Epithelial cell of esophagus (primary cell): ENCODE results near the gene COX7A2L.

Source experiments
- DNase-seq: peaks from one replicate; pipeline ENCODE4 v3.0.0; 2010; ENCODE audit warnings: low read depth
- H3K4me3 ChIP-seq: 2 replicates; pipeline ENCODE4 v1.5.1; 2011; ENCODE audit warnings: mild to moderate bottlenecking, low read length, control low read depth
- TF ChIP-seq, protein P1 (sequence below): IDR thresholded peaks from 2 replicates; pipeline ENCODE4 v1.5.1; 2011; ENCODE audit warnings: low read depth, mild to moderate bottlenecking, low read length, control low read depth, inconsistent platforms; ENCODE audit not compliant: insufficient read depth; ENCODE audit errors: missing control alignments

Gene COX7A2L

DNA sequence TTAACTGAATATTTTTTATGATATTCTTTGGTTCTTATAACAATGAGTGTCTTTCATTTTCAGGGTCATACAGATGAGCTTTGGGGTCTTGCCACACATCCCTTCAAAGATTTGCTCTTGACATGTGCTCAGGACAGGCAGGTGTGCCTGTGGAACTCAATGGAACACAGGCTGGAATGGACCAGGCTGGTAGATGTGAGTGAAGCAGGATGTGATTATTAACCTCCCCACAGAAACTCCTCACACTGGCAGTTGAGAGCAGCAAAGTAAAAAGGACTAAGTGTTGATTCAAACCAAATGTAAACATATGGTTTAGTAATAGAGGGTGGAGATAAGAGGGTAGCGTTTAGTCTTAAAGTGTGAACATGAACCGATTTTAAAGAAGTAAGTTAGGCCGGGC is 57.8 kb downstream of the COX7A2L start:
- no peak for DNase-seq
- no peak overlapping the region for H3K4me3 ChIP-seq
- TF ChIP-seq, protein P1, sequence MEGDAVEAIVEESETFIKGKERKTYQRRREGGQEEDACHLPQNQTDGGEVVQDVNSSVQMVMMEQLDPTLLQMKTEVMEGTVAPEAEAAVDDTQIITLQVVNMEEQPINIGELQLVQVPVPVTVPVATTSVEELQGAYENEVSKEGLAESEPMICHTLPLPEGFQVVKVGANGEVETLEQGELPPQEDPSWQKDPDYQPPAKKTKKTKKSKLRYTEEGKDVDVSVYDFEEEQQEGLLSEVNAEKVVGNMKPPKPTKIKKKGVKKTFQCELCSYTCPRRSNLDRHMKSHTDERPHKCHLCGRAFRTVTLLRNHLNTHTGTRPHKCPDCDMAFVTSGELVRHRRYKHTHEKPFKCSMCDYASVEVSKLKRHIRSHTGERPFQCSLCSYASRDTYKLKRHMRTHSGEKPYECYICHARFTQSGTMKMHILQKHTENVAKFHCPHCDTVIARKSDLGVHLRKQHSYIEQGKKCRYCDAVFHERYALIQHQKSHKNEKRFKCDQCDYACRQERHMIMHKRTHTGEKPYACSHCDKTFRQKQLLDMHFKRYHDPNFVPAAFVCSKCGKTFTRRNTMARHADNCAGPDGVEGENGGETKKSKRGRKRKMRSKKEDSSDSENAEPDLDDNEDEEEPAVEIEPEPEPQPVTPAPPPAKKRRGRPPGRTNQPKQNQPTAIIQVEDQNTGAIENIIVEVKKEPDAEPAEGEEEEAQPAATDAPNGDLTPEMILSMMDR: no peak

DNA sequence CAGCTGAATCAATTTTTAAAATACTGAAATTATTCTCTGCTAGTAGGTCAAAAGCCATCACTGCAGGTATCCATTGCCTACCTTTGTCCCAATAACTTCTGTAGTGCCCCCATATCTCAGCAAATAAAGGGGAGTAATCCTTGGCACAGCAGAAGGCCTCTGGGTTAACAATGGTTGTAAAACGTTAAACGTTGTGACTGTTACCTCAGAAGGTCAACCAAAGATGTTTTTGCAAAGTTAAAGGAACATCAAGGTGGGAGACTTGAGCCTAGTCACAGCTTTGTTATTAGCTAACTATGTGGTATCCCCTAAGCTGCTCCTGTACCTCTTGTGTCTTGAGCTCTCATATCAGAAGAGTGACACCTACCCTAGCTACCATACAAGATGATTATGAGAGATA is 60.5 kb downstream of the COX7A2L start:
- DNase-seq: no peak
- TF ChIP-seq, protein P1: no peak
- H3K4me3 ChIP-seq: no peak overlapping the region
